GM12873 (cell line): ENCODE measurements around the gene MET.

ENCODE experiments used
- TF ChIP-seq, protein P1 (sequence below): IDR thresholded peaks from 2 replicates; pipeline ENCODE4 v1.5.1; 2012; ENCODE audit warnings: low read depth, mild to moderate bottlenecking, moderate library complexity, low read length, control low read depth; ENCODE audit not compliant: insufficient read depth; ENCODE audit errors: missing control alignments

MET gene

DNA sequence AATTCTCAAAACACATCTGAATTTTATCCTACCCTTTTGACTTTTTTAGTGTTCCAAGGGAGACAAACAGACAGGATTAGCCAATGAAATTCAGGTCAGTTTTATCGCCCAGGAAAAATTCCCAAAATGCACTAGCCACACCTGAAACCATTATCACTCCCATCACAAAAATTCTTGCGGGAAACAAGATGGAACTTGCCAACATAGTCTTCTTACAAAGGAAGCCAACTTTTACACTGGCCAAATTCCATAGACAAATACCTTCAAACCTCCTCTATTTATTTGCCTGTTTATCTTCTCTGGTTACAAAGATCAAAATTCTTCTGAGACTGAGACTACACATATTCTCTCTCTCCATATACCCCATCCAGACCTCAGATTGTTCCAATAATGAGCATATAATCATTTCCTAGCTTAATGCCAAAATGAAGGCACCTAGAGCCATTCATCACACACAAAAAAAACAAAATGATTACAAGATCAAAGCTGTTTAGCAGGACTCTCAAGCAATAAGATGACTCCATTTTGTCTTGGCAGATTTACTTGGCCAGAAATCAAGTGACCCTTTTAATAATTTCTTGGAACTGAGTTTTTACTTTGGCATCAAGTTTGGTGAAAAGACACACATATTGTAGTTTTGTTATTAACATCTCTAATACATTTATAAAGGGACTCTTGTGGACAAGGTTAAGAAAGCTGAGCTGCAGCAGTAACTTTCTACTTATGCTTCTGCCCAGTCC, 30.2 kb downstream of the MET start:
- TF ChIP-seq, protein P1, sequence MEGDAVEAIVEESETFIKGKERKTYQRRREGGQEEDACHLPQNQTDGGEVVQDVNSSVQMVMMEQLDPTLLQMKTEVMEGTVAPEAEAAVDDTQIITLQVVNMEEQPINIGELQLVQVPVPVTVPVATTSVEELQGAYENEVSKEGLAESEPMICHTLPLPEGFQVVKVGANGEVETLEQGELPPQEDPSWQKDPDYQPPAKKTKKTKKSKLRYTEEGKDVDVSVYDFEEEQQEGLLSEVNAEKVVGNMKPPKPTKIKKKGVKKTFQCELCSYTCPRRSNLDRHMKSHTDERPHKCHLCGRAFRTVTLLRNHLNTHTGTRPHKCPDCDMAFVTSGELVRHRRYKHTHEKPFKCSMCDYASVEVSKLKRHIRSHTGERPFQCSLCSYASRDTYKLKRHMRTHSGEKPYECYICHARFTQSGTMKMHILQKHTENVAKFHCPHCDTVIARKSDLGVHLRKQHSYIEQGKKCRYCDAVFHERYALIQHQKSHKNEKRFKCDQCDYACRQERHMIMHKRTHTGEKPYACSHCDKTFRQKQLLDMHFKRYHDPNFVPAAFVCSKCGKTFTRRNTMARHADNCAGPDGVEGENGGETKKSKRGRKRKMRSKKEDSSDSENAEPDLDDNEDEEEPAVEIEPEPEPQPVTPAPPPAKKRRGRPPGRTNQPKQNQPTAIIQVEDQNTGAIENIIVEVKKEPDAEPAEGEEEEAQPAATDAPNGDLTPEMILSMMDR: no peak

DNA sequence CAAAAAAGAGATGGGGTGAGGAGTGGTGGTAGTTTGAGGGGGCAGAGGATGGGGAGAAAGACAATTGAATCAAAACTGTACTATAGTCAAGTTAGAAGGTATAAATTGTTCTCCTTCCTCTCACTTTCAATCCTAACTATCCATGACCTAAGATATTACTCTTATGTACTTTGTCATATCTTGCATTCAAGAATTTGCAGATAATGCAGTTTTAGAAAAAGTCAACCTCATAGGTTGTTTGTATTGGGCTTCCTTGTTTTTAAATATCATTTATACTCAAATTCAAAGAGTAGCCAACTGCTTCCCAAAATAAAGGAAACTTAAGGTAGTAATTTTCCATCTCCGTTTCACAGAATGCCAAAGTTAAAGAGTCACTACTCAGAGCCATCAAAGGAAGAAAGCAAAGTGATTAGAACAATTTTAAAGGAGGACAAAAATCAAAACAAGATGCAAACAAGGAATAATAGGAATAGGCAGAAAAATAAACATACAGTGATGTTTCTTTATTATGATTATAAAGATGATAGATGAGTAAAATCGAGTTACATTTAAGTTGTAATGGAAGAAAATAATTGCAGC, 32.7 kb downstream of the MET start:
- TF ChIP-seq, protein P1: no peak

DNA sequence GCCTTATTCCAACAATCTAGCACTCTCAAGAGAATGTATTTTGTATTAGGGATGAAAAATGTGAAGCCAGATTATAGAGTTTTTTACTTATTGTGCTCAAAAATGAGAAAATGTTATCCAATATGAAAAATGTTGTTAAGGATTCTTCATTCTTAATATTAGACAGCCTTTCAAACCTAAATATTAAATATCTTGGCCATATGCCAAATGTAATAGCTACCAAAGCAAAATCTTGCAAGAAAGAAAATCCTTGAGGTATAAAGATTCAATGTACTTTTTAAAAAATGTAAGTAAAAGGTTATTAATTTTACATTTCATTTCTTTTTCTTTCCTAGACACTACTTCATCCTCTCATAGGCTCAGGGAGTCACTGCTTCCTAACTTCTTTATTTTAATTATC, 33.4 kb downstream of the MET start:
- TF ChIP-seq, protein P1: no peak

DNA sequence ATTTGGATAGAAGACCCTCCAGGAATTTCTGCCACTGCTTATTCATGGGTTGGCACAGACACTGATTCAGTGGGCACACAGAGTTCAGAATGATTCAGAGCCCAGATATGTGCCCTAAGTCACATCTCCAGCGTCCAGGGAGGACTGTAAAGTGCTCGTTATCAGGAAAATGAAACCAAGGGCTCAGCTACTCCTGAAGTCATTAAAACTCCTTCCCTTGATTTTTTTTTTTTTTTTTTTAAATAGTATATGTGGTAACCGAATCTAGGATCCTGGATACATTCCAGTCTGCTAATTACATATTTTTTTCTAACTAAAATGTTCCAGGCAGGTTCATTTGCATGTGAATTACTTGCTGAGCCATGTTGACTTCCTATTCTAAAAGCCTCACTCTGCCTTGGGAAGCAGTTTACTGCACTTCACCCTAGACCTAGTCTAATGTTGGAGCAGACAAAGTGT, 34.7 kb downstream of the MET start:
- TF ChIP-seq, protein P1: no peak

DNA sequence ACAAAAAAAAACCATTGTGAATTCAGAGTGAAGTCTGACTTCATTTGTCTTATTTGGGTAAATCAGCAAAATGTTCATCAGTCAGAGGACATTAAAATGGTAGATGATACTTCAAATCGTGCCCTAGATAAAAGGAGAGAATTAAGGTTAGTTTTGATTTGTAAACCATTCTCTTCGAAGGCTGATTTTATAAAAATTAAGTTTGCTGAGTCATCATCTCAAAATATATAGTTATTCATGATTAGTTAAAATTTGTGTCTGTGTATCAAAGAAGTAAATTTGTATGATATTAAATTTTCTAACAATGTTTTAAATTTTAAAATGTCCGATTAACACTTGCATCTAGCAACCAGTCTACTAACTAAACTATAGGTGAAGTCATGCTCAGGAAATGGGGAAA, 35.3 kb downstream of the MET start:
- TF ChIP-seq, protein P1: no peak

DNA sequence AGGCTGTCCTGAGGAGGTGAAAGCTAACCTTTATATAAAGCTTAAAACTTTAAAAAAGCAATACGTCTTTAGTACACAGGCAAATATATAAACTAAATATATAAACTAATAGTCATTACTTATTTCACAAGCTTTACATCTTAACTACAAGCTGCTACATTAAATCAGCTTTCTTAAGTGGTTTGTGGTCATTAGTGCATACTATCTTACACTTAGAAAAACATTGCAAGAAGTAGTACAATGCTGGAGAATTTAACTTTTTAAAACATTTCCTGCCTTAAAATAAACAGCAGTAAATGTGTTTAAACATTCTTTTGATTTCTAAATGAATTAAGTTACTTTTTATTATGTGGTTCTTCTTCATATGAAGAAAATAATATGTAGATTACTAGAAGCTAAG, 36.3 kb downstream of the MET start:
- TF ChIP-seq, protein P1: no peak

DNA sequence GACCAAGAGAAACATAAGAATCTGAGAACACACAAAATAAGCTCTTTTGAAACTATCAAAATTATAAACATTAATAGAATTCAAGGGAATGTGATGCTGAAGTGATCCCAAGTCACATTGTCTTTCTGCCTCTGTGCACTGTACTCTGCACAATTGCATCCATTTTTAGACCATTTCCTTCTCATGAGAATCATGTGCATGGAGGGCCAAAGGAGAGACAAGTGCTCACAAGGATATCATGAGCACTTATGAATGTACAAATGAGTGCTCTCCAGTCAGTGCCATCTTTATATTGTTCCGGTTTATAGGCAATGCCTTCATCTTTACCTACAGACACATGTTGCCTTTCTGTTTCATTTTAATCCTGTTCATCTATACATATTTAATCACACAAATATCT, 36.9 kb downstream of the MET start:
- TF ChIP-seq, protein P1: no peak
